GM19238 (cell line): ENCODE results near the gene FRMD6.

Experiments
- DNase-seq: peaks from one replicate; pipeline ENCODE4 v3.0.0; 2011; ENCODE audit warnings: low spot score; ENCODE audit not compliant: insufficient read length

The FRMD6 gene

DNA sequence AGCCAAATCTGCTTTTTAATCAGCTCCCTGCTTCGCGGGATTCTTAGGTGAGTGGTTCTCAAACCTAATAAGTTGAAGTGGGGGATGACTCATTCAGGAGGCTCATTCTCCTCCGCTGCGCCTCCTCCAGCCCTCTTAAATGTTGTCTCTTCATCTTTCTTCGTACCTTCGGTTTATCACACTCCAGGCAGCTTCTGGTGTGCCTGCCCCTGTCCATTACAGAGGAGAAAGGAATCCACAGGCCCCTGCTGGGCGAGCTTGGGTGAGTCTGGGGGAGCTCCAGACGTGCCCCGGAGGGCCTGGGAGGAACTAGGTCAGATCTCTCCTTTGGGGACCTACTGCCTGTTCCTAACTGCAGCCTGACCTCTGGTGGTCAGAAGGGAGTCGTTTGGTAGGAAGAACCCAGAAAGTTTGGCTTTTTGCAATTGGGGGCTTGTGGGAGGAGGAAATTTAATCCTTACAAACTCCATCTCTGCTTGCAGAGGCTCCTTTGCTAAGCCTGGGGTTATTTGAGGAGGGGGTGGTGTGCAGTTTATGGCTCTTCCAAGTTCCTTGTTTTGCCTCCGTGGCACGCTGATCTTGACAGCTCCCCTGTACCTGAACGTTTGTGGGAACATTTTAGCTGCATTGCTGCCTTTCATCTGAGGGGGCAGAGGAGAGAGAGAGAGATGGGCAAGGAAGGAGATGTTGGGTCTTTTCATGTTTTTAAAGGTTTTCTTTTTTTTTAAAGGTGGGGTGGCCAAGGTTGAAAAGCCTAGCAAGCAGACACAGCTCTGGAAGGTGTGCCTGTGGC is 124.6 kb downstream of the FRMD6 start:
- DNase-seq, result peak; percentile 38

DNA sequence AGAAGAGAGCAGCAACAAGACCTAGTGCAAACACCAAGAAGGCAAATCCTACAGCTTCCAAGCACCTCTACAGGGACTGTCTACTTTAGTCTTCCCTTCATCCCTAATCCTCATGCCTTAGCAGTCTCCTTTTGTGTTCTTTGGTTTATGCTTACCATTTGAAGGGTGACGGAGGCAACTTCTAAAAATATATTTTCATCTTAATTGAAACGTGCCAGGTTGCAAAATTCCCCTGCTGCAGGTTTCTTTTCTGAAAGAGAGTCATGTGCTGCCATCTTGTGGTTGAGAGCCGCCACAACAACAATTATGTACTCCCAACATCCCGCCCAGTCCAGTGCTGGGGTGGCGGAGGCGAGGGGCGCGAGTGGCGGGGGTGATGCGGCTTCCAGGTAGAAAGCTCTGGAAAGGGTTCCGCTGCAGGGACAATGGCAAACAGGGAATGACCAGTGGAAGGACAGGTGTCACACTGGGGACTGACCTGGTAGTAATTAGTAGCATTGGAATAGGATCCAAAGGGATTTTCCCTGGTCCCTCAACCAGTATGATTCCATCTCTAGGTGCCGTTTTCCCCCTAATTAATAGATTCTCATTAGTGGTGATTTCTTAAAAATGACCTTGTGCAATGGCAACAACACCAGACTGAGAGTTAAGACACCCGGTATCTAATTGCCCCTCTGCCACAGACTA is 128.4 kb downstream of the FRMD6 start:
- peak; percentile 53 for DNase-seq
